ENCODE measurements around the gene ARID5A. TPM values are rescaled to one million over a fixed set of nuclear protein-coding genes. Genes with fewer than 3 reads are reported as not detected.

ARID5A gene
- total and polyA plus RNA-seq, 2 of the 13 experiments (the other 11 are each of a cell fraction or from before 2014, with no cell fraction given): 6.0 to 9.5 TPM

DNA sequence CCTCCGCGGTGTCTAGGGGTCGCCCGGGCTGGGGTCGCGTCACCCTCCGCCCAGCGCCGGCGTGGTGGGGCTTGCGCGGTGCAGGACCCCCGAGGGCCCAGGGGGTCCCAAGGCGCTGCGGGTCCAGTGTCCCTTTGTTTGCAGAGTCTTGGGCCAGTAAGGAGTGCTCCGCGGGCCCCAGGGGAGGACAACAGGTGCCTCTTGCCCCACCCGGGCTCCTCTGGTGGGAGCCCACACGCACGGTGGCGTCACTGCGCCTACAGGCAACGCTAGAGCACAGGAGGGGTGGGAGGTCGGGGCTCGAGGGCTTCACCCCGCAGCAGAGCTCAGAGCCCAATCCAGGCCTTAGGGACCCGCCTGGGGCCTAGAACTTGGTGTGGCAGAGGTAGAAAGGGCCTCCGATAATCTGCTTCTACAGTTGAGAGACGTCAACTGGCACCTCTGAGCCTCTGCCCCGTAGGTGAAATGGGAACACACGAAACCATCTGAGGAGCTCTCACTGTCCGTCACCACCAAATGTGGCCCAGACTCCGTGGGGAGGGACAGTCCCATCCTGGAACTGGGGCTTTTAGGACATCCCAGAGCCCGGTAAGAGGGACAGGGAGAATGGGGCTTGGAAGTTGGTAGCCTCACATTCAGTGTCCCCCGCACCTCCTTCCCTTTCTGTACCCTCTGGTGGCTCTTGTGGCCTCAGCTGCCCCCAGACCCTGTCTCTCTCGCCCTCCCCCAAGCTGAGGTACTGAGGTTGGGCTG lies 1.4 kb downstream of the ARID5A start:
- ChIA-PET CTCF (ENCODE audit: low intra/inter-chr PET ratio, low total read pairs) (interaction anchor here (1.1 kb wide), 1 partner anchor 12 kb away, joined by 3 read pairs; no protein-coding TSS in a partner anchor), POLR2A (interaction anchor here (0.8 to 1.6 kb wide), 3 partner anchors 10 to 19 kb away, joined by 3 to 18 read pairs (median 5); no protein-coding TSS in a partner anchor)
- Histone ChIP-seq H3K36me3 (replicated peaks in 1 of 2; ENCODE audit: control insufficient read depth in 1 of 2, insufficient read depth in 2 of 2, low read length in 2 of 2) (no peaks in the 10 kb centered on the region), H3K4me3 (replicated peaks in 1 of 3; ENCODE audit: insufficient read depth in 1 of 3, low read depth in 2 of 3, low read length in 3 of 3) (peak overlapping the region; percentile 70 to 79 (median 74)), H3K27me3 (ENCODE audit: control insufficient read depth in 1 of 2, insufficient read depth in 2 of 2, low read length in 2 of 2) (peaks cover 1 to 24% of the 10 kb centered on the region in 2 experiments; a peak in 4 of 5 replicates), H3K4me2 (ENCODE audit: low read depth, low read length) (peak overlapping the region; percentile 96), H3K9me3 (ENCODE audit: low read length) (no peaks in the 10 kb centered on the region), H4K20me1 (ENCODE audit: insufficient read depth, low read length) (no peaks in the 10 kb centered on the region; the same call in 1 of the 2 replicates), H2AFZ (ENCODE audit: low read length) (no peak overlapping the region), H3K27ac (ENCODE audit: extremely low read length, insufficient read depth, low read length) (no peak overlapping the region), H3K79me2 (ENCODE audit: insufficient read depth, low read length) (no peaks in the 10 kb centered on the region), H3K4me1 (ENCODE audit: insufficient read depth, low read length) (peaks cover 39% of the 10 kb centered on the region), H3K9ac (ENCODE audit: insufficient read depth, low read depth, low read length) (peak overlapping the region; percentile 45; the same call in 1 of the 2 replicates)
- in situ Hi-C loops (cut with HindIII; ENCODE audit: extremely low pct_ligation_motif_present, low pct_unique_long_range_greater_than_20kb): no loop called here
- FAIRE-seq: no peak
- WGBS (ENCODE audit: low lambda C conversion rate): 19% methylated on average over 26 of the region's 36 CpGs
- BruUV-seq (replicated peaks): no TSS peak
- intact Hi-C loops (cut with micrococcal nuclease; ENCODE audit: unreplicated experiment): loop anchor here (5.0 kb wide), 1 partner anchor 224 kb away; the partner anchor contains the start of gene CNNM4
- ATAC-seq: peak; percentile 14
- DNase-seq (ENCODE audit: low spot score): no peak
- TF ChIP-seq PCBP1 (IDR thresholded peaks at IDR 0.05; ENCODE audit: borderline replicate concordance, low read depth, low read length) (0 out of 2 replicates have a peak, but pooled peaks have one; percentile 33), HMG20B (CRISPR knock-in tag; conservative IDR thresholded peaks at IDR 0.05) (no peak), PRMT3 (CRISPR knock-in tag; IDR thresholded peaks at IDR 0.05; ENCODE audit: borderline replicate concordance, low read depth) (no peak), TAF1 (CRISPR knock-in tag; IDR thresholded peaks at IDR 0.05) (peak; percentile 5; the same call in 1 of the 2 replicates), ZC3H4 (CRISPR knock-in tag; IDR thresholded peaks at IDR 0.05; ENCODE audit: borderline replicate concordance) (no peak), ZNF12 (CRISPR knock-in tag; IDR thresholded peaks at IDR 0.05) (no peak), DR1 (CRISPR knock-in tag; IDR thresholded peaks at IDR 0.05) (no peak), RORA (CRISPR knock-in tag; IDR thresholded peaks at IDR 0.05) (no peak), EZH2 (conservative IDR thresholded peaks at IDR 0.05; ENCODE audit: low read depth, low read length) (0 out of 2 replicates have a peak, but pooled peaks have one; percentile 59), ZFX (CRISPR knock-in tag; IDR thresholded peaks at IDR 0.05; ENCODE audit: low read depth) (0 out of 2 replicates have a peak, but pooled peaks have one; percentile 17), DNMT1 (CRISPR knock-in tag; IDR thresholded peaks at IDR 0.05) (peak; percentile 89; the same call in 1 of the 2 replicates), SP2 (CRISPR knock-in tag; IDR thresholded peaks at IDR 0.05) (0 out of 2 replicates have a peak, but pooled peaks have one; percentile 8), CEBPG (CRISPR knock-in tag; IDR thresholded peaks at IDR 0.05) (no peak), FOXM1 (CRISPR knock-in tag; IDR thresholded peaks at IDR 0.05) (no peak), ZNF292 (CRISPR knock-in tag; IDR thresholded peaks at IDR 0.05; ENCODE audit: borderline replicate concordance, low read depth) (0 out of 2 replicates have a peak, but pooled peaks have one; percentile 3), ZNF274 (CRISPR knock-in tag; IDR thresholded peaks at IDR 0.05) (0 out of 2 replicates have a peak, but pooled peaks have one; percentile 27), RFXANK (CRISPR knock-in tag; IDR thresholded peaks at IDR 0.05) (no peak)
- TF ChIP-seq, protein P1, sequence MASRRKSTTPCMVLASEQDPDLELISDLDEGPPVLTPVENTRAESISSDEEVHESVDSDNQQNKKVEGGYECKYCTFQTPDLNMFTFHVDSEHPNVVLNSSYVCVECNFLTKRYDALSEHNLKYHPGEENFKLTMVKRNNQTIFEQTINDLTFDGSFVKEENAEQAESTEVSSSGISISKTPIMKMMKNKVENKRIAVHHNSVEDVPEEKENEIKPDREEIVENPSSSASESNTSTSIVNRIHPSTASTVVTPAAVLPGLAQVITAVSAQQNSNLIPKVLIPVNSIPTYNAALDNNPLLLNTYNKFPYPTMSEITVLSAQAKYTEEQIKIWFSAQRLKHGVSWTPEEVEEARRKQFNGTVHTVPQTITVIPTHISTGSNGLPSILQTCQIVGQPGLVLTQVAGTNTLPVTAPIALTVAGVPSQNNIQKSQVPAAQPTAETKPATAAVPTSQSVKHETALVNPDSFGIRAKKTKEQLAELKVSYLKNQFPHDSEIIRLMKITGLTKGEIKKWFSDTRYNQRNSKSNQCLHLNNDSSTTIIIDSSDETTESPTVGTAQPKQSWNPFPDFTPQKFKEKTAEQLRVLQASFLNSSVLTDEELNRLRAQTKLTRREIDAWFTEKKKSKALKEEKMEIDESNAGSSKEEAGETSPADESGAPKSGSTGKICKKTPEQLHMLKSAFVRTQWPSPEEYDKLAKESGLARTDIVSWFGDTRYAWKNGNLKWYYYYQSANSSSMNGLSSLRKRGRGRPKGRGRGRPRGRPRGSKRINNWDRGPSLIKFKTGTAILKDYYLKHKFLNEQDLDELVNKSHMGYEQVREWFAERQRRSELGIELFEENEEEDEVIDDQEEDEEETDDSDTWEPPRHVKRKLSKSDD (CRISPR knock-in tag; IDR thresholded peaks at IDR 0.05; ENCODE audit: low read depth): 0 out of 2 replicates have a peak, but pooled peaks have one; percentile 50
- TF ChIP-seq, protein P2, sequence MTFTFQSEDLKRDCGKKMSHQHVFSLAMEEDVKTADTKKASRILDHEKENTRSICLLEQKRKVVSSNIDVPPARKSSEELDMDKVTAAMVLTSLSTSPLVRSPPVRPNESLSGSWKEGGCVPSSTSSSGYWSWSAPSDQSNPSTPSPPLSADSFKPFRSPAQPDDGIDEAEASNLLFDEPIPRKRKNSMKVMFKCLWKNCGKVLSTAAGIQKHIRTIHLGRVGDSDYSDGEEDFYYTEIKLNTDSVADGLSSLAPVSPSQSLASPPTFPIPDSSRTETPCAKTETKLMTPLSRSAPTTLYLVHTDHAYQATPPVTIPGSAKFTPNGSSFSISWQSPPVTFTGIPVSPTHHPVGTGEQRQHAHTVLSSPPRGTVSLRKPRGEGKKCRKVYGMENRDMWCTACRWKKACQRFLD (CRISPR knock-in tag; IDR thresholded peaks at IDR 0.05; ENCODE audit: borderline replicate concordance): 0 out of 2 replicates have a peak, but pooled peaks have one; percentile 56
